Measurements from ENCODE around the gene CCDC194. TPM values are rescaled to one million over a fixed set of nuclear protein-coding genes. Genes with fewer than 3 reads are reported as not detected.

The CCDC194 gene
- total RNA-seq, 1 experiment from 2014 or later: not detected

DNA sequence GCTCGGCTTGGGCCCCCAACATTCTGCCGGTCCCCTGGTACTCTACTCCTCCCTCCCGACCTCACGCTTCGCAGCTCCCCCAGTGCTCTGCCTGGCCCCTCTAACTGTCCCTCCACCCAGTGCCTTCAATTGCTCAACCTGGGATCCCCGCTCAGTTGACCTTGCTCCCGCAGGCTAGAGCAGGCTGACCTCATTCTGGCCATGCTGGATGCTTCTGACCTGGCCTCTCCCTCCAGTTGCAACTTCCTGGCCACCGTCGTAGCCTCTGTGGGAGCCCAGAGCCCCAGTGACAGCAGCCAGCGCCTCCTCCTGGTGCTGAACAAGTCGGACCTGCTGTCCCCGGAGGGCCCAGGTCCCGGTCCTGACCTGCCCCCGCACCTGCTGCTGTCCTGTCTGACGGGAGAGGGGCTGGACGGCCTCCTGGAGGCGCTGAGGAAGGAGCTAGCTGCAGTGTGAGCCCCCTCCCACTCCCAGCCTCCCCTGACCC is 53.1 kb downstream of the CCDC194 start:
- ChIA-PET CTCF (no interaction called here), RAD21 (ENCODE audit: low non-redundant PET in 1 of 2, low total read pairs in 2 of 2, uncharacterized antibody in 2 of 2, unreplicated experiment in 2 of 2) (no interaction called here), POLR2A (no interaction called here)
- Histone ChIP-seq H3K36me3 (ENCODE audit: control insufficient read depth in 1 of 2, insufficient read depth in 2 of 2, low read length in 2 of 2) (peaks cover 3 to 9% of the 10 kb centered on the region in 2 experiments; a peak in 1 of 4 replicates), H3K9me3 (ENCODE audit: control insufficient read depth in 1 of 2, insufficient read depth in 1 of 2, low read depth in 1 of 2, low read length in 2 of 2) (no peaks in the 10 kb centered on the region), H3K79me2 (ENCODE audit: insufficient read depth, low read length) (peaks cover 16% of the 10 kb centered on the region), H4K20me1 (ENCODE audit: insufficient read depth) (no peaks in the 10 kb centered on the region), H3K27me3 (ENCODE audit: insufficient read depth, low read length) (no peaks in the 10 kb centered on the region), H3K4me1 (ENCODE audit: control insufficient read depth in 1 of 2, insufficient read depth in 2 of 2, low read length in 2 of 2) (peaks cover 28 to 43% of the 10 kb centered on the region in 2 experiments), H2AFZ (ENCODE audit: low read depth, low read length, poor library complexity, severe bottlenecking) (no peak overlapping the region), H3K4me2 (ENCODE audit: low read length) (peak overlapping the region; percentile 56), H3K4me3 (replicated peaks in 1 of 2; ENCODE audit: low read depth in 1 of 2, low read length in 2 of 2) (no peak overlapping the region), H3K9me2 (ENCODE audit: insufficient read depth) (no peaks in the 10 kb centered on the region), H3K9ac (ENCODE audit: low read length) (no peak overlapping the region), H3K27ac (ENCODE audit: low read depth, low read length) (peak overlapping the region; percentile 54; the same call in 1 of the 2 replicates)
- ATAC-seq (no peak), DNase-seq (ENCODE audit: low read depth, low spot score) (no peak)
- intact Hi-C loops (cut with micrococcal nuclease): no loop called here
- BruUV-seq (replicated peaks): no TSS peak
- TF ChIP-seq EZH2phosphoT487 (IDR thresholded peaks at IDR 0.05; ENCODE audit: borderline replicate concordance): no peak
- TF ChIP-seq, protein P1, sequence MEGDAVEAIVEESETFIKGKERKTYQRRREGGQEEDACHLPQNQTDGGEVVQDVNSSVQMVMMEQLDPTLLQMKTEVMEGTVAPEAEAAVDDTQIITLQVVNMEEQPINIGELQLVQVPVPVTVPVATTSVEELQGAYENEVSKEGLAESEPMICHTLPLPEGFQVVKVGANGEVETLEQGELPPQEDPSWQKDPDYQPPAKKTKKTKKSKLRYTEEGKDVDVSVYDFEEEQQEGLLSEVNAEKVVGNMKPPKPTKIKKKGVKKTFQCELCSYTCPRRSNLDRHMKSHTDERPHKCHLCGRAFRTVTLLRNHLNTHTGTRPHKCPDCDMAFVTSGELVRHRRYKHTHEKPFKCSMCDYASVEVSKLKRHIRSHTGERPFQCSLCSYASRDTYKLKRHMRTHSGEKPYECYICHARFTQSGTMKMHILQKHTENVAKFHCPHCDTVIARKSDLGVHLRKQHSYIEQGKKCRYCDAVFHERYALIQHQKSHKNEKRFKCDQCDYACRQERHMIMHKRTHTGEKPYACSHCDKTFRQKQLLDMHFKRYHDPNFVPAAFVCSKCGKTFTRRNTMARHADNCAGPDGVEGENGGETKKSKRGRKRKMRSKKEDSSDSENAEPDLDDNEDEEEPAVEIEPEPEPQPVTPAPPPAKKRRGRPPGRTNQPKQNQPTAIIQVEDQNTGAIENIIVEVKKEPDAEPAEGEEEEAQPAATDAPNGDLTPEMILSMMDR (IDR thresholded peaks at IDR 0.05 in 2 of 3, conservative IDR thresholded peaks at IDR 0.05 in 1 of 3; ENCODE audit: borderline replicate concordance in 1 of 3, insufficient read depth in 1 of 3, low read depth in 2 of 3, low read length in 2 of 3): peak in 2 of 3 experiments; percentile 9 to 37; a peak in 2 of 6 replicates

Other genes with a start within 250 kb of the CCDC194 start
- 27.5 TPM for gene USE1, start 178.8 kb downstream of the CCDC194 start, total RNA-seq (2021; ENCODE audit: unreplicated experiment)
- gene OCEL1, start 168.0 kb downstream of the CCDC194 start, total RNA-seq (2021; ENCODE audit: unreplicated experiment): 39.8 TPM
- gene NR2F6, start 148.3 kb downstream of the CCDC194 start, total RNA-seq (2021; ENCODE audit: unreplicated experiment): 88.0 TPM
- 0.15 TPM for gene USHBP1, start 129.5 kb downstream of the CCDC194 start, total RNA-seq (2021; ENCODE audit: unreplicated experiment)
- gene BABAM1, start 126.8 kb downstream of the CCDC194 start, total RNA-seq (2021; ENCODE audit: unreplicated experiment): 93.3 TPM
- gene ANKLE1, start 112.3 kb downstream of the CCDC194 start, total RNA-seq (2021; ENCODE audit: unreplicated experiment): 14.8 TPM
- 5.2 TPM for gene ABHD8, start 90.8 kb downstream of the CCDC194 start, total RNA-seq (2021; ENCODE audit: unreplicated experiment)
- gene MRPL34, start 88.3 kb downstream of the CCDC194 start, total RNA-seq (2021; ENCODE audit: unreplicated experiment): 114 TPM
- gene DDA1, start 84.6 kb downstream of the CCDC194 start, total RNA-seq (2021; ENCODE audit: unreplicated experiment): 68.6 TPM
- 22.9 TPM for gene ANO8, start 59.3 kb downstream of the CCDC194 start, total RNA-seq (2021; ENCODE audit: unreplicated experiment)
- gene GTPBP3, start 56.6 kb downstream of the CCDC194 start, total RNA-seq (2021; ENCODE audit: unreplicated experiment): 73.0 TPM
- 0.47 TPM for gene PLVAP, start 16.9 kb downstream of the CCDC194 start, total RNA-seq (2021; ENCODE audit: unreplicated experiment)
- 5.4 TPM for gene BST2, start 11.4 kb upstream of the CCDC194 start, total RNA-seq (2021; ENCODE audit: unreplicated experiment)
- 91.7 TPM for gene MVB12A, start 25.9 kb upstream of the CCDC194 start, total RNA-seq (2021; ENCODE audit: unreplicated experiment)
- 3.4 TPM for gene TMEM221, start 54.5 kb upstream of the CCDC194 start, total RNA-seq (2021; ENCODE audit: unreplicated experiment)
- not detected for gene NXNL1, start 66.7 kb upstream of the CCDC194 start, total RNA-seq (2021; ENCODE audit: unreplicated experiment)
- 22.5 TPM for gene SLC27A1, start 76.3 kb upstream of the CCDC194 start, total RNA-seq (2021; ENCODE audit: unreplicated experiment)
- gene PGLS, start 117.5 kb upstream of the CCDC194 start, total RNA-seq (2021; ENCODE audit: unreplicated experiment): 68.5 TPM
- 86.0 TPM for gene COLGALT1, start 161.5 kb upstream of the CCDC194 start, total RNA-seq (2021; ENCODE audit: unreplicated experiment)

Data from HCT116 (cell line).